ENCODE data around the gene CORO6. TPM values are rescaled to one million over a fixed set of nuclear protein-coding genes. Genes with fewer than 3 reads are reported as not detected.
A peak's percentile ranks its signal among the peaks of the same experiment; 100 is the strongest.

The CORO6 gene
- total and polyA plus RNA-seq, 2 of the 13 experiments (the other 11 are each of a cell fraction or from before 2014, with no cell fraction given) = 0.42 to 0.82 TPM

- TF ChIP-seq TRIM22 (IDR thresholded peaks at IDR 0.05) (no peak), BATF2 (CRISPR knock-in tag; IDR thresholded peaks at IDR 0.05) (no peak), TCF7 (IDR thresholded peaks at IDR 0.05; ENCODE audit: low read depth) (peak; percentile 25; the same call in 1 of the 2 replicates), ATF2 (CRISPR knock-in tag; IDR thresholded peaks at IDR 0.05) (peak; percentile 51; the same call in 1 of the 2 replicates), HOMEZ (CRISPR knock-in tag; IDR thresholded peaks at IDR 0.05; ENCODE audit: low read depth) (0 out of 2 replicates have a peak, but pooled peaks have one; percentile 46), TBX3 (IDR thresholded peaks at IDR 0.05; ENCODE audit: borderline replicate concordance) (peak; percentile 80; the same call in 1 of the 2 replicates), NCOR1 (IDR thresholded peaks at IDR 0.05; ENCODE audit: borderline replicate concordance, low read length) (peak; percentile 76; the same call in 1 of the 2 replicates), ARID5B (CRISPR knock-in tag; IDR thresholded peaks at IDR 0.05) (peak; percentile 65), ZMYM4 (CRISPR knock-in tag; IDR thresholded peaks at IDR 0.05) (peak; percentile 52; the same call in 1 of the 2 replicates), MIXL1 (CRISPR knock-in tag; IDR thresholded peaks at IDR 0.05) (peak; percentile 87), SIX4 (CRISPR knock-in tag; IDR thresholded peaks at IDR 0.05) (peak; percentile 99), NR2C2 (CRISPR knock-in tag; IDR thresholded peaks at IDR 0.05; ENCODE audit: borderline replicate concordance) (peak; percentile 45; the same call in 1 of the 2 replicates), SOX13 (IDR thresholded peaks at IDR 0.05) (no peak), SOX13 (CRISPR knock-in tag; conservative IDR thresholded peaks at IDR 0.05 in 1 of 2, IDR thresholded peaks at IDR 0.05 in 1 of 2) (peak in 1 of 2 experiments; percentile 62; a peak in 2 of 4 replicates), ATF1 (CRISPR knock-in tag; IDR thresholded peaks at IDR 0.05) (peak; percentile 23; the same call in 1 of the 2 replicates), SOX5 (CRISPR knock-in tag; IDR thresholded peaks at IDR 0.05; ENCODE audit: borderline replicate concordance) (peak; percentile 68; the same call in 1 of the 2 replicates)
Measured at GRCh38 chr17:29661213-29661612, 38.5 kb upstream of the CORO6 start (continued).
